ENCODE data around the gene TSPEAR. TPM values are rescaled to one million over a fixed set of nuclear protein-coding genes. Genes with fewer than 3 reads are reported as not detected.

The TSPEAR gene
- polyA plus RNA-seq, 4 donors, result 0.09 to 0.53 (median 0.27) TPM; not detected in 1

DNA sequence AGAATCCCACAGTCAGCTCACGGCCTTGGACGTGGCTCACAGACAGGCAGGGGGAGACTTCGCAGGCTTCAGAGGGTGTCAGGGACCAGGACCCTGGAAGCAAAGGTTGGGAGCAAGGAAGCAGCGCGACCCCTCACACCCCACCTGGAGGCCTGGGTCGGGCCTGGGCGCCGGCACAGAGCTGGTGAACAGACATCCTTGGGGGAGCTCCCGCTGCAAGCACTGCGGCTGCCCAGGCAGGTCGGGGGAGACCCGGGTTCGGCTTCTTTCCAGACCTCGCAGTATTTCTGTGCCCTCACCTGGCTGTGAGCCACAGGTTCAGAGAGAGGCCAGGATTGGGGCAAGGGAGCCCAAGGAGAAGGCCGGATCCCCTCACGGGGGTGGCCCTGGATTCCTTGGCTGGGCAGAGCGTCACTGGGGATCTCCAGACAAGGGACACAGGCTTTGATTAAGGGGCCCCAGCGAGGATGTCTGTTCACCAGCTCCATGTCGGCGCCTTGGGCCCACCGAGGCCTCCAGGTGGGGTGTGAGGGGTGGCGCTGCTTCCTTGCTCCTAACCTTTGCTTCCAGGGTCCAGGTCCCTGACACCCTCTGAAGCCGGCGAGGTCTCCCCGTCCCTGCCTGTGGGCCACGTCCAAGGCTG lies 37.9 kb upstream of the TSPEAR start:
- DNase-seq, result no peak
- H3K27ac ChIP-seq (ENCODE audit: low read depth in 1 of 3, low read length in 2 of 3), result no peak overlapping the region
- H3K36me3 ChIP-seq (ENCODE audit: control insufficient read depth in 3 of 3, insufficient read depth in 2 of 3, low read depth in 1 of 3, low read length in 3 of 3), result no peaks in the 10 kb centered on the region
- FAIRE-seq, result no peak
- H3K27me3 ChIP-seq (ENCODE audit: control insufficient read depth in 3 of 3, insufficient read depth in 3 of 3, low read length in 3 of 3), result peaks cover 0 to 14% (median 0%) of the 10 kb centered on the region in 3 donors
- no peak overlapping the region for H3K4me3 ChIP-seq (ENCODE audit: low read depth in 1 of 3, low read length in 3 of 3)
- no peaks in the 10 kb centered on the region for H3K9me3 ChIP-seq (ENCODE audit: control insufficient read depth in 2 of 2, insufficient read depth in 1 of 2, low read depth in 1 of 2, low read length in 1 of 2)
- 66 to 73% (median 69%) methylated on average over 21 to 26 of the region's 26 CpGs for WGBS, 3 donors
- no peaks in the 10 kb centered on the region for H3K4me1 ChIP-seq (ENCODE audit: control insufficient read depth in 3 of 3, insufficient read depth in 2 of 3, low read depth in 1 of 3, low read length in 2 of 3)

DNA sequence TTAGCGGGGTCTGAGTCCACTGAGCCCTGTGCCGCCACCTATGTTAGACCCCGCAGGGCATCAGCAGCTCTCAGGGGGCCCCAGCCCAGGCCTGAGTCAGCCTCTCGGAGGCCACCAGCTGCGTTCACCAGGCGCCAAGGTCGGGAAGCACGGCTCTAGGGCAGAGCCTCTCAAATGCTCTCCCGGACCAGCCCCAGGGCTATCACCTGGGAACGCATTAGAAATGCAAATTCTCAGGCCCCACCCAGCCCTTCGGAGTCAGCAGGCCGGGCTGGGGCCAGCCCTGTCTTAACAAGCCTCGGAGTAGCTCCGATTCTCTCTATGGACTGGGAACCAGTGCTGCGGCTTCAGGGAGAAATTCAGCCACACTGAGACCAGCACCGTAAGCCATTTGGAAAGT lies 37.2 kb upstream of the TSPEAR start:
- Histone ChIP-seq H3K27ac (ENCODE audit: low read depth in 1 of 3, low read length in 2 of 3) (no peak overlapping the region), H3K4me1 (ENCODE audit: control insufficient read depth in 3 of 3, insufficient read depth in 2 of 3, low read depth in 1 of 3, low read length in 2 of 3) (no peaks in the 10 kb centered on the region), H3K9me3 (ENCODE audit: control insufficient read depth in 2 of 2, insufficient read depth in 1 of 2, low read depth in 1 of 2, low read length in 1 of 2) (no peaks in the 10 kb centered on the region), H3K27me3 (ENCODE audit: control insufficient read depth in 3 of 3, insufficient read depth in 3 of 3, low read length in 3 of 3) (peaks cover 0 to 14% (median 0%) of the 10 kb centered on the region in 3 donors), H3K36me3 (ENCODE audit: control insufficient read depth in 3 of 3, insufficient read depth in 2 of 3, low read depth in 1 of 3, low read length in 3 of 3) (no peaks in the 10 kb centered on the region), H3K4me3 (ENCODE audit: low read depth in 1 of 3, low read length in 3 of 3) (no peak overlapping the region)
- no peak for DNase-seq
- no peak for FAIRE-seq
- WGBS, 3 donors, result 43 to 44% (median 43%) methylated on average over 16 of the region's 16 CpGs

DNA sequence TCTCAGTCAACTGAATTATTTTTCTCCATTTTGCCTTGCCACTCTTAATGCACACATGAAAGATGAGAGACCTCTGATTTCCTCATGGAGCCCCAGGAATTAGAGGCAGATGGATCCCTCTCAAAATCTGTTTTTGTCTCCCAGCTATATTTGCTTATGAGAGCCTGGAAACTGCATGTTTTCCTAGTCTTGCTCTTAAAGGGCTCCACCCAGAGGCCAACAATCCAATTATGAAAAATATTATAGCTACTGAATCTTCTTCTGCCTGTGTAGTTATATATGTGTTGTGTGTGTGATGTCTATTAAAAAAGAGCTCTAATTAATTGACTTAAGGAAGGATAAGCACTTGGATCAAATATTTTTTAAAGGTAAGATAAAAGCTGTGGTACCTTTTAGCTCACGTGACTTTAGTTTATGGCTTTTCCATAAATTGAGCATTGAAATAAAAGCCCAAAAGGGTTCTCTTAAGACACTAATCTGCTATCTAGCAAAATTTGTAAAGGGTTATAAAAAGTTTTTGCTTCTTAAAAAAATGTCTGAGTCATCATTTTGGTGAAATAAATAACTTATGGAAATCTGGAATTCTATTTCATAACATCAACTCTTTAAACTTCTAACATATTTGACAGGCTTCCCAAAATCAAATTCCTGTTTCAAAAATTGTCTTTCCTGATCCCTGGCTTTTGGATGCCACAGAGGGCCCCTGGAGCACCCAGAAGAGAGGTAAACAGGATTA lies 31.2 kb upstream of the TSPEAR start:
- no peak overlapping the region for H3K27ac ChIP-seq (ENCODE audit: low read depth in 1 of 3, low read length in 2 of 3)
- FAIRE-seq (no peak), DNase-seq (peak in 1 of 2 donors; percentile 38)
- 45 to 83% (median 66%) methylated on average over 1 of the region's 1 CpG for WGBS, 3 donors
- no peaks in the 10 kb centered on the region for H3K4me1 ChIP-seq (ENCODE audit: control insufficient read depth in 3 of 3, insufficient read depth in 2 of 3, low read depth in 1 of 3, low read length in 2 of 3)
- peaks cover 0 to 2% (median 0%) of the 10 kb centered on the region in 3 donors for H3K27me3 ChIP-seq (ENCODE audit: control insufficient read depth in 3 of 3, insufficient read depth in 3 of 3, low read length in 3 of 3)
- no peaks in the 10 kb centered on the region for H3K36me3 ChIP-seq (ENCODE audit: control insufficient read depth in 3 of 3, insufficient read depth in 2 of 3, low read depth in 1 of 3, low read length in 3 of 3)
- peaks cover 0 to 22% of the 10 kb centered on the region in 2 donors for H3K9me3 ChIP-seq (ENCODE audit: control insufficient read depth in 2 of 2, insufficient read depth in 1 of 2, low read depth in 1 of 2, low read length in 1 of 2)
- H3K4me3 ChIP-seq (ENCODE audit: low read depth in 1 of 3, low read length in 3 of 3), result no peak overlapping the region

DNA sequence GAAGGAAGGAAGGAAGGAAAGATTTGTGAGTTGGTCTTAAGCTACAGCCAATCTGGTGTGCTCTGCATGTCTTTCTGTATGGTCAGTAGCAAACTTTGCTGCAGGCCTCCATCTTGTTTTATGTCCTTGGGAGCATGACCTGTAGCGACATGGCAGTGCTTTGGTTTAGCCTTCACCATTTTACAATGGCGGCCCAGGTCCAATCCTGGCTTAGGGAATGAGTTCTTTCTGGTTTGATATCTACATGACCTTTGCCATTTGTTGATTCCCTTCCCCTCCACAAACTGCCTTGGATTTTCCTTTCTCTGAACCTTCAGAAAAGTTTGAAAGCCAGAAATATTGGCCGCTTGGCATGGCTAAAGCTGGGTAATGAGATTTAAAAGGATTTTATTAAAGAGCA lies 30.5 kb upstream of the TSPEAR start:
- Histone ChIP-seq H3K36me3 (ENCODE audit: control insufficient read depth in 3 of 3, insufficient read depth in 2 of 3, low read depth in 1 of 3, low read length in 3 of 3) (no peaks in the 10 kb centered on the region), H3K4me1 (ENCODE audit: control insufficient read depth in 3 of 3, insufficient read depth in 2 of 3, low read depth in 1 of 3, low read length in 2 of 3) (no peaks in the 10 kb centered on the region), H3K4me3 (ENCODE audit: low read depth in 1 of 3, low read length in 3 of 3) (no peak overlapping the region), H3K27me3 (ENCODE audit: control insufficient read depth in 3 of 3, insufficient read depth in 3 of 3, low read length in 3 of 3) (peaks cover 0 to 2% (median 0%) of the 10 kb centered on the region in 3 donors), H3K27ac (ENCODE audit: low read depth in 1 of 3, low read length in 2 of 3) (no peak overlapping the region), H3K9me3 (ENCODE audit: control insufficient read depth in 2 of 2, insufficient read depth in 1 of 2, low read depth in 1 of 2, low read length in 1 of 2) (peaks cover 0 to 28% of the 10 kb centered on the region in 2 donors)
- no peak for DNase-seq
- FAIRE-seq, result no peak
- WGBS, 3 donors, result 90 to 94% (median 90%) methylated on average over 3 of the region's 3 CpGs

DNA sequence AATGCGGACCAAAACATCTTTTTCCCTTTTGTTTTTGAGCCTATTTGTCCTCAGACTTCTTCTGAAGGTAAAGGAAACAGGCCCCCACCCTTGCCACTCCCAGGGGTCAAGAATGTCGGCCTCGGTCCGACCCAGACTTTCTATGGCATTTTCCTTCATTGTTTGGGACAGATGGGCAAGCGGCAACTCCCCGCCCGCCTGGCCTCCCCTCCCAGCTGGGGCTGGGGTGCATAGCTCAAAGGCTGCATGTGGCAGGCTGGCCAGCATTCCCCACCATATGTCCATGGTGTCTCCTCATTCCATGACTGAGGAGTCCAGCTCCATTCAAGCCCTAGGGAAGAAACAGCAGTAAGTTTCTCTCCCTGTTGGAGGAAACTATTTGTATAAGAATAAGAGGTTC lies 29.4 kb upstream of the TSPEAR start:
- Histone ChIP-seq H3K36me3 (ENCODE audit: control insufficient read depth in 3 of 3, insufficient read depth in 2 of 3, low read depth in 1 of 3, low read length in 3 of 3) (no peaks in the 10 kb centered on the region), H3K27me3 (ENCODE audit: control insufficient read depth in 3 of 3, insufficient read depth in 3 of 3, low read length in 3 of 3) (peaks cover 0 to 2% (median 0%) of the 10 kb centered on the region in 3 donors), H3K4me3 (ENCODE audit: low read depth in 1 of 3, low read length in 3 of 3) (no peak overlapping the region), H3K4me1 (ENCODE audit: control insufficient read depth in 3 of 3, insufficient read depth in 2 of 3, low read depth in 1 of 3, low read length in 2 of 3) (no peaks in the 10 kb centered on the region), H3K27ac (ENCODE audit: low read depth in 1 of 3, low read length in 2 of 3) (no peak overlapping the region), H3K9me3 (ENCODE audit: control insufficient read depth in 2 of 2, insufficient read depth in 1 of 2, low read depth in 1 of 2, low read length in 1 of 2) (peaks cover 0 to 39% of the 10 kb centered on the region in 2 donors)
- DNase-seq, result no peak
- FAIRE-seq, result no peak
- 73 to 85% (median 84%) methylated on average over 7 of the region's 7 CpGs for WGBS, 3 donors

DNA sequence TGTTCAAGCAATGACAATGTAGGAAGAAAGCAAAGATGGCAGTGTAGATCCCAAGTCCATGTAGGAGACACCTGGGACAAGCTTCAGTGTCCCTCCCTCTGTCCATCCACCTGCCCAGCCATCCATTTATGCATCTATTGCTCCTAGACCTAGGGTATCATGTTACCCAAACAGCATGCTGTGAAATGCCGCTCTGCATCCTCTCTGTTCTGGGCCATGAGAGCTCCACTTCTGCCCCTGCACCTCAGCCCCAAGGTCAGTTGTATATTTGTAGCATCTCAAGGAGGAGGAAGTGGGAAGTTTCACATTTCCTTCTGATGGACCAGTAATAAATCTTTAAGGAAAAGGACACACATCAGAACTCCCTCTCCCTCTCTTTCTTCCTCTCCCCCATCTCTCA lies 27.9 kb upstream of the TSPEAR start:
- peaks cover 0 to 49% of the 10 kb centered on the region in 2 donors for H3K9me3 ChIP-seq (ENCODE audit: control insufficient read depth in 2 of 2, insufficient read depth in 1 of 2, low read depth in 1 of 2, low read length in 1 of 2)
- FAIRE-seq (no peak), DNase-seq (no peak)
- H3K27me3 ChIP-seq (ENCODE audit: control insufficient read depth in 3 of 3, insufficient read depth in 3 of 3, low read length in 3 of 3), result peaks cover 0 to 2% (median 0%) of the 10 kb centered on the region in 3 donors
- no peaks in the 10 kb centered on the region for H3K36me3 ChIP-seq (ENCODE audit: control insufficient read depth in 3 of 3, insufficient read depth in 2 of 3, low read depth in 1 of 3, low read length in 3 of 3)
- H3K4me3 ChIP-seq (ENCODE audit: low read depth in 1 of 3, low read length in 3 of 3), result no peak overlapping the region
- H3K4me1 ChIP-seq (ENCODE audit: control insufficient read depth in 3 of 3, insufficient read depth in 2 of 3, low read depth in 1 of 3, low read length in 2 of 3), result no peaks in the 10 kb centered on the region
- H3K27ac ChIP-seq (ENCODE audit: low read depth in 1 of 3, low read length in 2 of 3), result no peak overlapping the region
- 88 to 94% (median 92%) methylated on average over 1 of the region's 1 CpG for WGBS, 3 donors

DNA sequence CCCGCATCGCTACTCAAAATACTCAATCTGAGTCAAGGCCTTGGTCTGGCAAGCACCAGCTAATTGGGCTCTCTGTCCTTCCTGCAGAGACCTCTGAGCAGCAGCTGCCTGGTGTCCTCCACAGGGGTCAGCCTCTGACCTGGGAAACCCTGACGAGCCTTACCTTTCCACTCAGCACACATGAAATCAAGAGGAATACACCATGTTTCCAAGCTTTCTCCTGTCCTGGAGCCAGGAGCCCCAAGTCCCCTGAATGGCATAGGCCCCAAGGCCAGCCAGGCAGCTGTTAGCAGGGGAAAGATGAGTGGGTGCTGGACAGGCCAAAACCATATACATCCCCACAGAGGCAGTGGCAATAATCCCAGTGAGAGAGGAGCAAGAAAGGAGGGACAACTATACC lies 27.2 kb upstream of the TSPEAR start:
- Histone ChIP-seq H3K9me3 (ENCODE audit: control insufficient read depth in 2 of 2, insufficient read depth in 1 of 2, low read depth in 1 of 2, low read length in 1 of 2) (peaks cover 0 to 49% of the 10 kb centered on the region in 2 donors), H3K36me3 (ENCODE audit: control insufficient read depth in 3 of 3, insufficient read depth in 2 of 3, low read depth in 1 of 3, low read length in 3 of 3) (no peaks in the 10 kb centered on the region), H3K27ac (ENCODE audit: low read depth in 1 of 3, low read length in 2 of 3) (no peak overlapping the region), H3K4me3 (ENCODE audit: low read depth in 1 of 3, low read length in 3 of 3) (no peak overlapping the region), H3K4me1 (ENCODE audit: control insufficient read depth in 3 of 3, insufficient read depth in 2 of 3, low read depth in 1 of 3, low read length in 2 of 3) (no peaks in the 10 kb centered on the region), H3K27me3 (ENCODE audit: control insufficient read depth in 3 of 3, insufficient read depth in 3 of 3, low read length in 3 of 3) (peaks cover 0 to 2% (median 0%) of the 10 kb centered on the region in 3 donors)
- DNase-seq, result no peak
- no peak for FAIRE-seq
- 82 to 93% (median 83%) methylated on average over 3 of the region's 3 CpGs for WGBS, 3 donors

DNA sequence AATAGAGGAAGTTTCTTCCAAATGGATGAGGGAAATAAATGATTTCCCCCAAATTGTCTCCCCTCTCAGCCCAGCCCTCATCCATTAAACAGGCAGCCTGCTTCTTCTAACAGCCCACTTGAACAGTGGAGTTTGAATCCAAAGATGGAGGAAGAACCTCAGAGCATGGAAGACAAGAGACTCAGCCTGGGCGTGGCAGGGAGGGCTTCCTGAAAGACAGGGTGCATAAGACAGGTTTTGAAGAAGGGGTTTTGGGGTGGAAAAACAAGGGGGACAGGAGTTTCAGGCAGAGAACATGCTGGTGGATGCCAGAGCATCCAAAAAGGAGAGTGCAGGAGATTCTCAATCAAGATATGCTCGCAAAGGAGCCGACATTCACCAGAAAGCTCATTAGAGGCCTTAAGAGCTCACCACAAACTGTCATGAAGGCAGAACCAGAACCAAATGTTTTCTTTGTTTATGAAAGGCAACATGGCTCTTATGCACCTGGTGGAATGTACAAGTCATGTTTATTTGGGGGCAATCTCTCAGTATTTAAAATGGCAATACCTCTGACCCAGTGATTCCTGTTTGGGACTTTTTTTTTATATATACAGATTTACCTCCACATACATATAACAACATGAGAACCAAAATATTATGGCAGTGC lies 26.5 kb upstream of the TSPEAR start:
- no peaks in the 10 kb centered on the region for H3K4me1 ChIP-seq (ENCODE audit: control insufficient read depth in 3 of 3, insufficient read depth in 2 of 3, low read depth in 1 of 3, low read length in 2 of 3)
- H3K4me3 ChIP-seq (ENCODE audit: low read depth in 1 of 3, low read length in 3 of 3), result no peak overlapping the region
- peaks cover 0 to 2% (median 0%) of the 10 kb centered on the region in 3 donors for H3K27me3 ChIP-seq (ENCODE audit: control insufficient read depth in 3 of 3, insufficient read depth in 3 of 3, low read length in 3 of 3)
- DNase-seq (peak in 1 of 2 donors; percentile 24), FAIRE-seq (no peak)
- no peaks in the 10 kb centered on the region for H3K36me3 ChIP-seq (ENCODE audit: control insufficient read depth in 3 of 3, insufficient read depth in 2 of 3, low read depth in 1 of 3, low read length in 3 of 3)
- H3K27ac ChIP-seq (ENCODE audit: low read depth in 1 of 3, low read length in 2 of 3), result no peak overlapping the region
- peaks cover 0 to 49% of the 10 kb centered on the region in 2 donors for H3K9me3 ChIP-seq (ENCODE audit: control insufficient read depth in 2 of 2, insufficient read depth in 1 of 2, low read depth in 1 of 2, low read length in 1 of 2)
- WGBS, 3 donors, result 77 to 82% (median 78%) methylated on average over 3 of the region's 3 CpGs
